Stimulated activated CD8-positive, alpha-beta memory T cell treated with anti-CD3 and anti-CD28 coated beads, Interleukin-7, amount 100 ng/mL, for 48 hours (primary cell): ENCODE results near the gene FXN.
"Not testable (repeated sequence)": the region's sequence is repeated elsewhere in the genome, so short reads cannot be mapped to it uniquely, and the experiment has no call there.

Experiments
- DNase-seq, 2 donors: peaks; one replicate each; pipeline ENCODE4 v3.0.0-alpha.2; 2020; ENCODE audit warnings: low read depth in 1 of 2; ENCODE audit errors: extremely low read depth in 1 of 2

The FXN gene

GRCh38 chr9:69035438-69036308 is at the start of gene FXN:
FXN (plus strand) TSS chr9:69035752; CDS start chr9:69035783, 31 bp downstream.
- DNase-seq, result peak; percentile 61 to 64

- DNase-seq, result not testable (repeated sequence)
Observed at GRCh38 chr9:68986949-68987348, 48.6 kb upstream of the FXN start.

- no peak for DNase-seq
Observed at GRCh38 chr9:68991457-68991856, 44.1 kb upstream of the FXN start.

DNA sequence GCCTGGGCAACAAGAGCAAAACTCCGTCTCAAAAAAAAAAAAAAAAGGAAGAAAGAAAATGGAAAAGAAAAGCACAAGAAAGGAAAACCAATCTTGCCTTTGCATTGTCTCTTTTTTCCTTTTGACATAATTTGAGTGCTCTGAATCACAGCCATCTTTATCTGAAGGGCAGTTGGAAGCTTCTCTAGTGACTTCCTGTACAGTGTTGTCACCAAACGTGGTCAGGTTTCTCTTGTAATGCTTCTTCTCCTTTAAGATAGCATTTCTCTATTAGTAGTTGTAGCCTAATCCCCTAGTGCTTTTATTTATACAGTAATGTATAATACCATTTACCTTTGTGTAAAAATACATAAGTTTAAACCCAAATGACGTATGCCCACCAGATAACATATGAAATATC is 39.8 kb upstream of the FXN start:
- DNase-seq, result no peak

DNA sequence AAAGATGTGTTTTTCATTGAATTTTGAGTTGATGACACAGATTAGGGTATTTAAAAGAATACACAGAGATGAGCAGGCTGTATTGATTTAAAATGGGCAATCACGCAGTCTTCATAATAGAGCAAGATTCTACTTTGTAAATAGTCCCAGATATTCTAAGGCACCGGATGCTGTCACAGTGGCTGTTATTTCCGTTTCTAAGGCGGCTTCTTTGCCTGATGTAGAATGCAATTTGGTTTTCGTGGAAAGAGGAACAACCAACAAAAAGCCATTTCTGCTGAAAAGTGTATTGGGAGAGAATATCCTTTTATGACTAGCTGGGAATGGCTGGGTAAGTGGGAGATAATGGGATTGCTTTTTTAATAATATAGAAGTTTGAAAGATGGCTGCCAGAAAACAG is 39.1 kb upstream of the FXN start:
- no peak for DNase-seq

- no peak for DNase-seq
Observed at GRCh38 chr9:68997666-68998065, 37.9 kb upstream of the FXN start.

DNA sequence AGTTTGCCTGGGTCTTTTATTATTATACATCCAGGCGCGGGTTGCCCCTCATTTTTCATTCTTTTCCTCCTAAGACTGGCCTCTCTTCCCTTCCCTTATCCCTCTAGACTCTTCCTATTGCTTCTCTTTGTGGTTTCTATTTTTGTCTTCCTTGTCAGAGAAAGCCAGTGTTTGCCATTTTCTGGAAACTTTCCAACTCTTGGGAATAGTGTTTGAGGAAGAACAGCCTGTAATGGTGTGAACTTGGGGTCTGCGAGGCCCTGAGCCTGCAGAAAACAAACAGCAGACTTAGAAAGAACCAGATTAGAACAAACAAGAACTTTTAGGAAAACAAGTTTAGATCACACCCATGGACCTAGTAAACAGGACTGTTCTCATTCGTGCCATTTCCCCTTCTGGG is 37.2 kb upstream of the FXN start:
- DNase-seq, result no peak

GRCh38 chr9:68998812-68999211 is 36.7 kb upstream of the FXN start:
- DNase-seq, result no peak

DNA sequence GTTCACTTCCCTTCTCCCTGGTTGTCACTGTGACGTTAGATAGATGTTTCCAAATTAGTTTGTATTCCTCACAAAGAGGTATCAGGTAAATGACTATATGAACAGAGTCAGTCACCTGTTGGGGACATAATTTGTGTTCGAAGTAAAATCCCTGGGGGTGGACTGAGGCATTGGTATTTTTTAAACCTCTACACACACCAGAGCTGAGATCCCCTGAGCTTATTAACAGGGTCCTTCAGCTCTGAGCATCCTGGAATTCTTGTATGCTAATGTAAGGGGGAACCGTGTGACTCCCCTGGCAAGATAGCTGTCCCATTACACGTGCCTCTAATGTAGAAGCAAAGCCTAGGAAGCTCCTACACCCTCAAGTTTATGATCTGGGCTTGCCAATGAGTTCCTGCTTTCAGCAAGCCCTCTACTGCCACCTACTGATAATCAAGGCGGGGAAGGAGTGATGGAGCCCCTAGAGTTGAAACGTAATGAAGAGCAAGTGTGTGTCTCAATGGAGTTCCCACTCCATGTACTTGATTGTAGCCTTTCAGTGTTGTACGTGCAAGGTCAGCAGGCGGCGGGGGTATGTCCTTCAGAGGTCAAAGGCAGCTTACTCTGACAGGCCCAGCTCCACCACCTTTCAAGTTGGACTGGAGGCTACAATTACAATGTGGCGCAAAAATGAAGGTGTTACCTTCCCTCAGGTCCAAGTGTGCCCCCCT is 36.0 kb upstream of the FXN start:
- DNase-seq, result peak; percentile 23 to 49

- no peak for DNase-seq
Observed at GRCh38 chr9:69001921-69002320, 33.6 kb upstream of the FXN start.

DNA sequence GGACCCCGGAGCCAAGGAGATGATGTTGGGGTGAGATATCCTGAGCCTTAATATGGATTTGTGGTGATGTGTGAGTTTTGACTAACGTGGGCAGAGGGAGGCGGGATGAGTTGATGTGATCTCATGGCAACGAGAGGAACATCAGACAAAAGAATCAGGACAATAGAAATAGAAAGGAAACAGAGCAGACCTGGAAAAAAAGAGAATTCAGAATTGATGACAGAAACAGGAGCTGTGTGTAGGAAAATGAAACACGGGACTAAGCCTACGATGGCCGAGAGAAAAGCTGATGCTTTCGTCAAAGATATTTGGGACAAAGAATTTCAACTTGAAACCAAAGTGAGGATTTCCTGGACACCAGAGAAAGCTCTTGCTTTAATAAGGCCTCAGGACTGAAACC is 32.5 kb upstream of the FXN start:
- no peak for DNase-seq

GRCh38 chr9:69004836-69005235 is 30.7 kb upstream of the FXN start:
- no peak for DNase-seq

GRCh38 chr9:69009708-69010107 is 25.8 kb upstream of the FXN start:
- no peak for DNase-seq

- DNase-seq, result no peak
Observed at GRCh38 chr9:69012696-69013381, 22.7 kb upstream of the FXN start.

- DNase-seq, result no peak
Observed at GRCh38 chr9:69013382-69013727, 22.2 kb upstream of the FXN start.

DNA sequence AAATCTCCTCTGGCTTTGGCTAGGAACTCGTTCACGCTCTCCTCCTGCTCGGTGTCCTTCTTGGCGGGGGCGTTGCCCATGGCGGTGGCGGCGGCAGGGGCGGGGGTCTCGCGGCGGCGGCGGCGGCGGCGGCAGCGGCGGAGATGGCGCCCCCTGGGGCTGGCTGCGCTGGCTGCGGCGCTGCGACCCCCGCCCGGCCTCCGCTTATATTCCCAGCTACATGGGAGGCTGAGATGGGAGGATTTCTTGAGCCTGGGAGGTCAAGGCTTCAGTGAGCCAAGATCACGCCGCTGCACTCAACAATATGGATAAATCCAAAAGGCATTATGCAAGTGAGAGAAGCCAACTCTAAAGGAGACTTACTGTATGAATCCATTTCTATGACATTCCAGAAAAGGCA is 21.5 kb upstream of the FXN start, which contains the start of gene PRKACG:
Gene PRKACG, minus strand, starts transcription at position 101 of the 400 bp plus-strand sequence. Its CDS starts 21 bp downstream, at position 80.
- no peak for DNase-seq

GRCh38 chr9:69016191-69017096 is 19.1 kb upstream of the FXN start:
- no peak for DNase-seq

- DNase-seq, result no peak
Observed at GRCh38 chr9:69018737-69019136, 16.8 kb upstream of the FXN start.

GRCh38 chr9:69019808-69020207 is 15.7 kb upstream of the FXN start:
- no peak for DNase-seq

DNA sequence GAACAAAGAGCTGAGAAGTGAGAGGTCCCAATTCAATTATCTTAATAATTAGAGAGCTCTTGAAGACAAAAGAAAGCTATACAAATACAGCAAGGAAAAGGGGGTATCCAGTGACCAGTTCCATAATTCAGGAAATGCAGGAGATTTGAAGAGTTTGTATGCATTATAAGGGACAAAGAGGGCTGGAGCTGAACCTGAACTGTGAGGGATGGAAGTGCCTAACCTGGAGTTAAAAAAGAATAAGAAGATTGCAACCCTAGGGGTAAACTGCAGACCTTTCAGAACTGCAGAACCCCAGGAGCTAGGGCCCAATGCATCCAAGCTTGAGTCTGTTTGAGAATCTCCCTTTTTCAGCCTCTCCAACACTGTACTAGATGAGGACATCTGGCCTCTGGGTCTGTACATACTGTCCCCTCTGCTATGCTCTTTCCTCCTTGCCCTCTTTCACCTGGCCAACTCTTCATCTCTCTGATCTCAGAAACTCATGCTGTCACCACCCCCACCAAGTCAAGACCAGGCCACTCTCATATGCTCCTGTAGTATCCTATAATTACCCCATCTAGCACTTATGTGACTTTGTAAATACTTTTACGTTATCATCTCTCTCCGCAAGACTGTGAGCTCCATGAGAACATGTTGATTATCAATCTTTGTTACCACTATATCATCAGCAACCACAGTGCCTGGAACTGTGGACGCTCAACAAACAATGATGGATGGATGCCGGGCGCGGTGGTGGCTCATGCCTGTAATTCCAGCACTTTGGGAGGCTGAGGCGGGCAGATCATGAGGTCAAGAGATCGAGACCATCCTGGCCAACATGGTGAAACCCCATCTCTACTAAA is 15.0 kb upstream of the FXN start:
- DNase-seq, result no peak
